ENCODE data around the gene NDUFS8.

DNA sequence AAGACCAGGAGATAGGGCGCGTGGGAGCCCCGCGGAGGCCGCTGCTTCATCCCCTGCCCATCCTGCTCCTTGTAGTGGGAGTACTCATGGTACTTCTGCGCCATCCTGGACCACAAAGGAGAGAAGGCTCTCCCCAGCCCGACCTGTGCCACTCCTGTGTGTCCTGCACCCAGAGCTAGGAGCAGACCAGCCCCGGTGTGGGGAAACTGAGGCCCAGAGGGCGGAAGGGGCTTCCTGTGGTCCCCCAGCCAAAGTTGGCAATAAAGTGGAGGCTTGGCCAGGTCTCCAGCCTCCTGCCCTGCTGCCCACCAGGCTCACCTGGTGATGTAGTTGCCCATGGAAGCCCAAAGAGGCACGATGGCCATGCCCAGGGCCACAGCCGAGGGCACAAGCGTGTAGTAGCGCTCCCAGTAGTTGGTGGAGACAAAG is 31.3 kb upstream of the NDUFS8 start:
- TF ChIP-seq POLR2A (IDR thresholded peaks at IDR 0.05) = no peak
- TF ChIP-seq, protein P1, sequence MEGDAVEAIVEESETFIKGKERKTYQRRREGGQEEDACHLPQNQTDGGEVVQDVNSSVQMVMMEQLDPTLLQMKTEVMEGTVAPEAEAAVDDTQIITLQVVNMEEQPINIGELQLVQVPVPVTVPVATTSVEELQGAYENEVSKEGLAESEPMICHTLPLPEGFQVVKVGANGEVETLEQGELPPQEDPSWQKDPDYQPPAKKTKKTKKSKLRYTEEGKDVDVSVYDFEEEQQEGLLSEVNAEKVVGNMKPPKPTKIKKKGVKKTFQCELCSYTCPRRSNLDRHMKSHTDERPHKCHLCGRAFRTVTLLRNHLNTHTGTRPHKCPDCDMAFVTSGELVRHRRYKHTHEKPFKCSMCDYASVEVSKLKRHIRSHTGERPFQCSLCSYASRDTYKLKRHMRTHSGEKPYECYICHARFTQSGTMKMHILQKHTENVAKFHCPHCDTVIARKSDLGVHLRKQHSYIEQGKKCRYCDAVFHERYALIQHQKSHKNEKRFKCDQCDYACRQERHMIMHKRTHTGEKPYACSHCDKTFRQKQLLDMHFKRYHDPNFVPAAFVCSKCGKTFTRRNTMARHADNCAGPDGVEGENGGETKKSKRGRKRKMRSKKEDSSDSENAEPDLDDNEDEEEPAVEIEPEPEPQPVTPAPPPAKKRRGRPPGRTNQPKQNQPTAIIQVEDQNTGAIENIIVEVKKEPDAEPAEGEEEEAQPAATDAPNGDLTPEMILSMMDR (IDR thresholded peaks at IDR 0.05) = no peak
